COLO829 (cell line): Measurements from ENCODE around the gene EIF3K.
"Not testable (repeated sequence)": the region's sequence is repeated elsewhere in the genome, so short reads cannot be mapped to it uniquely, and the experiment has no call there.

Source experiments
- DNase-seq: peaks from one replicate; pipeline ENCODE4 v3.0.0; 2012; ENCODE audit warnings: low spot score

The EIF3K gene

DNA sequence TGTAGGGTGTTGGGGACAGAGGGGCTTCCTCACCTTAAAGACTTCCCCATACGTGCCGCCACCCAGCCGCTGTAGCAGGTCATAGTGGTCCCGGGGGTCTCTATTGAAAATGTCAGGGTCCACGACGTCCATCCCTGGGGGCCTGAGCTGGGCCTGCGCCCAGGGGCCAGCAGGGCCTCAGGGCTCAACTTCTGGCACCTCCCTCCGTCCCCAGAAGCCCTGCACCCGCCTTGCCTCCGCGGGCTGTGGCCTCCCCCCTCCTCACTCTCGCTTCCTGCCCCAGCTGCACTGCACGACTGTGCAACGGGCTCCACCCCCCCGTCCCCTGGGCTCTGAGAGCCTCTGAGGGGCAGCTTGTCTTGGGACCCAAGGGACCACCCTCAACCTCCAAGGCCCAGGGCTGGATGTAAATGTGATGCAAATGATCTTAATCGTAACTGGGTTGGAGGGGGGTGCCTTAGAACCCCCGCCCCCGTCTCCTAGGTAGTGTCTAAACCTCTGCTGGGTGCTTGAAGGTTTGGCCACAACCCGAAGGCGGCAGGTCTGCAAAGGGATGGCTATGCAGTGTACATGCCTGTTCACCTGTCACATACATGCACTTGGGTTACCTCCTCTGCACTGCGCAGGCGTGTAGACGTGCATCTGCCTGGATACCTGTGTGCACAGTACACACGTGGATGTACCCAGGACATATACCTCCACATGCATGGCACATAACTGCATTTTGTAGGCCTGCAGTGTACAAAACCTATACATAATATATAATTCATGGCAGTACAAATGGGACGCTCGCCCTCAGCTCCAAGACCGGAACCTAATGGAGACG, 1.0 kb upstream of the EIF3K start, which contains the start of gene MAP4K1:
MAP4K1 (minus strand) TSS at position 190 of the 826 bp plus-strand sequence; CDS start at position 132, 58 bp downstream.
- no peak for DNase-seq

DNA sequence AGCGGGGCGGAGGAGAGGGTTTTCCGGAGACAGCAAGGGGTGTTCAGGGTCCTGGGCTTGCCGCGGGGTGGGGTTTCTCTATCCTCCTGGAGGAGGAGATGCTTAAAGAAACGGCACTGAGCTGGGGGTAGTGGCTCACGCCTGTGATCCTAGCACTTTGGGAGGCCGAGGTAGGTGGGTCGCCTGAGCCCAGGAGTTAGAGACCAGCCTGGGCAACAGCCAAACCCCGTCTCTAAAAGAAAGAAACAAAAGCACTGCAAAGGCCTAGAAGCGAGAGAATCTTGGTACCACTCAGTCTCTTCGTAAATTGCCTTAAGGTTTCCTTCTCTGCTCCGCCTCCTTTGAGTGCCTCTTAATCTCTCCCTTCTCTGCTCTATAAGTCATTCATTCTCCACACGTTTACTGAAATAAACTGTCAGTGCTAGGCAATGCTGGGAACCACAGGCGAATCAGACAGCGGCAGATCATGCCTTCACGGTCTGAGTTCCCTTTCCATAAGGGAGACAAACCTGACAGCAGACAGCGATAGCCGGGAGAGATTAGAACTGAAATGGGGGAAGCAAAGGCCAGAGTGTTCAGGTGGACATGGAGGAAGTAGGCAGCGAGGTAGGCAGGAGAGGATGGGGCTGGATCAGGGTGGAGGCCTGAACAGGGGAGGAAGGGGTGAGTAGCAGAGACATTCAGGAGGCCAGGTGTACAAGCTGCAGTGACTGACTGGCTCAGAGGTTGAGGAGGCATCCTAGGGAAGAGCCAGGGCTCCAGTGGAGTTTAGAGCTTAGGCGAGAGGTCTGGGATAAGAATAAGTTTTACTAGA, 580 bp downstream of the EIF3K start:
- DNase-seq, result no peak

DNA sequence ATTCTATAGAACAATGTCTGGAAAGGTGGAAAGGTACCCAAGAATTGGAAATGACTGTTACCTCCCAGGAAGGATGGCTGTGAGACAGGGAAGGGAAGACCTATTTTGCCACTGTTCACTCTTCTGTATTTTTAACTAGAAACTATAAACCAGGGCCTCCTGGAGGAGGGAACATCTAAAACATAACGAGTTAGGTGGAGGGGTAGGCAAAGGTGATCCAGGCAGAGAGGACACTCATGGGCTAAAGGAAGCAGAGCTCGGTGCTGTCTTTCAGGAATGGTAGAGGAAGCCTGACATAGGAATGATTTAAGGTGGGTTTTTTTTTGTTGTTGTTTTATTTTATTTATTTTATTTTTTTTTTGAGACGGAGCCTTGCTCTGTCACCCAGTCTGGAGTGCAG, 5.8 kb downstream of the EIF3K start:
- no peak for DNase-seq

DNA sequence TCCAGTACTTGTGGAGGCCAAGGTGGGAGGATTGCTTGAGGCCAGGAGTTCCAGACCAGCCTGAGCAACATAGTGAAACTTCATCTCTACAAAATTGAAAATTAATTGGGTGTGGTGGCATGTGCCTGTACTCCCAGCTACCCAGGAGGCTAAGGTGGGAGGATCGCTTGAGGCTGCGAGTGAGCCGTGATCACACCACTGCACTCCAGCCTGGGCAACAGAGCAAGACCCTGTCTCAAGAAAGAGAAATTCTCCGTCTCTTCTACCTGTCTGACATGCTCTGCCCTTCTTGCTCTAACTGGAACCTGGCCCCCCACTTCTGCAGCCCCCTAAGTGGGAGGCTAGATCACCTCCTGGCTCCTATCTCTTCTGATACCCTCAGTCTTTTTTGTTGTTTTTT, 7.4 kb downstream of the EIF3K start:
- no peak for DNase-seq

DNA sequence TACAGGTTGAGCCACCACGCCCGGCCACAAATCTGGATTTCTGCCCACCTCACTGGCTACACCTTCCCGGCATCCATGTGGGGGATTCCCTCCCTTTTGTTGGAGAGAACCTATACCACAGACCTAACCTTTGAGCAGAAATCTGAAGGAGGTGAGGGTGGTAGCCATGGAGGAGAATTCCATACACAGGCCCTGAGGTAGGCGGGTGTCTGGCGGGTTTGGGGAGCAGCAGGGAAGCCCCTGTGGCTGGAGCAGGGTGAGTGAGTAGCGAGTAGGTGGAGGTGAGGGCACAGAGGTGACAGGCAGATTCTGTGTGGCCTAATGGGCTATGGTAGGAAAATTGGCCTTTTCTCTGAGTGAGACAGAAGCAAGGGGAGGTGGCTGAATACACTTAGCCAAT, 10.6 kb downstream of the EIF3K start:
- no peak for DNase-seq

DNA sequence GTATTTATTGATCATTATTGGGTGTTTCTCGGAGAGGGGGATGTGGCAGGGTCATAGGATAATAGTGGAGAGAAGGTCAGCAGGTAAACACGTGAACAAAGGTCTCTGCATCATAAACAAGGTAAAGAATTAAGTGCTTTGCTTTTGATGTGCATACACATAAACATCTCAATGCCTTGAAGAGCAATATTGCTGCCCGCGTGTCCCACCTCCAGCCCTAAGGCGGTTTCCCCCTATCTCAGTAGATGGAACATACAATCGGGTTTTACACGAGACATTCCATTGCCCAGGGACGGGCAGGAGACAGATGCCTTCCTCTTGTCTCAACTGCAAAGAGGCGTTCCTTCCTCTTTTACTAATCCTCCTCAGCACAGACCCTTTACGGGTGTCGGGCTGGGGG, 12.3 kb downstream of the EIF3K start:
- DNase-seq, result not testable (repeated sequence)

DNA sequence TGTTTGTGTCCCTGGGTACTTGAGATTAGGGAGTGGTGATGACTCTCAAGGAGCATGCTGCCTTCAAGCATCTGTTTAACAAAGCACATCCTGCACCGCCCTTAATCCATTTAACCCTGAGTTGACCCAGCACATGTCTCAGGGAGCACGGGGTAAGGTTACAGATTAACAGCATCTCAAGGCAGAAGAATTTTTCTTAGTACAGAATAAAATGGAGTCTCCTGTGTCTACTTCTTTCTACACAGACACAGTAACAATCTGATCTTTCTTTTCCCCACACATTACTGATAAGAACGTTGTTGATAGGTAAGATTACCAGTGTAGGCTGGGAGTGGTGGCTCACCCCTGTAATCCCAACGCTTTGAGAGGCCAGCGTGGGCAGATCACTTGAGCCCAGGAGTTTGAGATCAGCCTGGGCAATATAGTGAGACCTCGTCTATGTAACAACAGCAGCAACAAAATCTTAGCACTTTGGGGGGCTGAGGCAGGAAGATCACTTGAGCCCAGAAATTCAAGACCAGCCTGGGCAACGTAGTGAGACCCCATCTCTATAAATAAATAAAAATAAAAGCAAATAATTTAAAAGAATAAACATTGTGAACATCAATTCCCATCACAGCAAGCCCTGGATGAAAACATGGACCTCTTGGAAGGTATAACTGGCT, 13.0 kb downstream of the EIF3K start:
- DNase-seq, result not testable (repeated sequence)

DNA sequence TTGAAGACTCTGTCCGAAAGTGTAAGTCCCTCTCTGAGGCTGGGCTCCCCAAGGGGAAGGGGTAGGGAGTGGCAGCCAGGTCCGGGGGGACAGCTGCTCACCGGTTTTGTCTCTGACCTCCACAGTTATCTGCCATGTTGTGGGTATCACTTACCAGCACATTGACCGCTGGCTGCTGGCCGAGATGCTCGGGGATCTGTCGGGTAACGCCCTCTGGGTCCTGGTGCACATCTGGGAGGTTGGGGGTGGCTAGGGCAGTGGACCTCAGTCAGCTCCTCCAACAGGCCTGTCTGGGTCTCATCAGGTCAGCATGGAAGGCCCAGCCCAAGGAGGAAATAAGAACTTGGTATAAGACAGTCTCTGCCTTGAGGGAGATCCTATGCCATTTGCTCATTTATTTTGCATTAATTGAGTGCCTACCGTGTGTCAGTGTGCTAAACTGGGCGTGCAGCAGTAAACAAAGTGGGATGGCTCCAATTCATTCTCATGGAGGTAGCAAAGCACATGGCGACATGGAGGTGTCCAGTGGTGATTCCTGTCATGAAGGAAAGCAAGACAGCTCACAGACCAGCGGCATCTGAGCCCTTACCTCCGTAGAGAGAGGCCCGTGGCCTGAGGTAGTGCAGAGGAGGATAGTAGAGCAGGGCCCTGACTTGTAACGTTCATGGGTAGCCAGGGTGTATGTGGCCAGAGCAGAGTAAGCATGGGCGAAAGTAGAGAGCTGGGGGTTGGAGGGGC, 13.7 kb downstream of the EIF3K start:
- no peak for DNase-seq

DNA sequence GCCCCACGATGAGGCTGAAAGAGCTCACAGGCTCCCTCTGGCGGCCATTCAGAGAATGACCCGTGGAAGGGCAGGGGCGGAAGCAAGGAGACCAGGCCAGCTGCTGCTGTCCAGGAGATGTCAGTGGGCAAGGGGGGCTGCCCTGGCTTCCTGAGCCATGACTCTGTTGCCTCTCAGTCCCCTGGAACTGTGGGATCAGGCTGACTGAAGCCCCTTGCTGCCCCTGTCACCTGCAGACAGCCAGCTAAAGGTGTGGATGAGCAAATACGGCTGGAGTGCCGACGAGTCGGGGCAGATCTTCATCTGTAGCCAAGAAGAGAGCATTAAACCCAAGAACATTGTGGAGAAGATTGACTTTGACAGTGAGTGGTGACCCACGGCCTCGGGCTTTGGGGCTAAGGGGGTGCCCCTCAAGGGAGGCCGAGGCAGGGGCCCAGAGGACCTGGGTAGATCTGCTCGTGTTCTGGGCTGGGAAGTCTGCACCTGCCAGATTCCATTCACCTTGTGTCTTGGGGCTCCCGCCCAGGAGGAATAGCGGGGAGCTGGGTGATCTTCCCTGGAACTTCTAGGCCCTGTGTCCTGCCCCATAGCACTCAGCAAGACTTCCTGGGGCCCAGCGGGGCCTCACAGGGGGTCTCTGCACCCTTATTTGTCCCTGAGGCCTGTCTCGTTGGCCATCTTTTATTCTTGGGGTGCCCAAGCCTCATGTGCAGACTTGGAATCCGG, 15.9 kb downstream of the EIF3K start:
- DNase-seq, result peak; percentile 66

DNA sequence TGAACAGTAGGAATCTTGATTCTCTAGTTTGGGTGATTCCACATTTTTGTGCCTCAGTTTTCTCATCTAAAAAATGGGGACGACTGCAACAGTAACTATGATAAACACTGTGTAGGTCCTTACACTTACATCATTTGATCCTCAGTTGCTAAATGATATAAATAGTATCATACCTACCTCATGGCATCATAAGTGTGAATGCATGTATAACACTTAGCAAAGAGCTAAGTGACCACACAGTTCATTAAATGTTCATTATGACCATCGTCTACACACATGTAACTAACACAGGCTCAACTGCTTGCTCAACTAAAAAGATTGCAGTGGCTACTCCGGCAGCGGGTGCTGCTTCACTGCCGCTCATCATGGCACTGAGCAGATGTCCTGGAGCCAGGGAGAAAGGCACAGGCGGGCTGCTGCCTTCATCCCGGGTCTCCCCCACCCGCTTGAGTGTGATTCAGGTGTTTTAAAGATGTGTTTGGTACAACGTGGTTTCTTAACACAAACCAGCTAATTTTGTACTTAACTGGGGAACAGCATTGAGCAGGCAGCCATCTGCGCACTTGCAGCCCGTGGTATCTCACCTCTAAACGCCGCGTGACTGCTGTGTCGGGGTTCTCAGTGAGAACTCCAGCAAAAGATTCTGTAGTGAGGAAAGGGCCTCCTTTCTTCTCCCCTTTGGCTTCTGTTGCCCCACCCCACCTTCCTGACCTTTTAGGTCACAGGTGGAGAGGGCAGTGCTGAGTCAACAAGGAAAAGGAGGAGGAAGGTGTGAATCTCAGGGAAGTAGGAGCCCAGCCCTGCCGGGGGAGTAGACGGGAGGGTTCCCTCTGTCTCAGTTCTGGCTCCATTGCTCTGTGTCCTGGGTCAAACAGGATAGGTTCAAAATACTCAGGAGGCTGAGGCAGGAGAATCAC, 16.8 kb downstream of the EIF3K start:
- DNase-seq, result no peak

DNA sequence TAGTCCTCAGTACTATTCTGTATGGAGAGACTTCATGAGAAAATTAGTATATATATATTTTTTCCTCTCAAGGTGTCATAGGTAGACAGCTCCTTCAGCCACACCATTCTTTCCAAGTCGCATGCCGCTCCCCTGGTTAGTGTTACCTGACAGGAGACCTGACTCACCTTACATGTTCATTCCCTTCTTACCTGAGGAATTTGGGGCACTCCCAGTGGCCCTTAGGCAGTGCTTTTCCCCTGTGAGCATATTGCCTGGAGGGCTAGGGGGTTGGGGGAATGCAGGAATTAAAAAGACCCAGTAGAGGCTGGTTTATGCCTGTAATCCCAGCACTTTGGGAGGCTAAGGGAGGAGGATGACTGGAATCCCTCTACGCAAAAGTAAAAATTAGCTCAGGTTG, 19.5 kb downstream of the EIF3K start:
- no peak for DNase-seq

DNA sequence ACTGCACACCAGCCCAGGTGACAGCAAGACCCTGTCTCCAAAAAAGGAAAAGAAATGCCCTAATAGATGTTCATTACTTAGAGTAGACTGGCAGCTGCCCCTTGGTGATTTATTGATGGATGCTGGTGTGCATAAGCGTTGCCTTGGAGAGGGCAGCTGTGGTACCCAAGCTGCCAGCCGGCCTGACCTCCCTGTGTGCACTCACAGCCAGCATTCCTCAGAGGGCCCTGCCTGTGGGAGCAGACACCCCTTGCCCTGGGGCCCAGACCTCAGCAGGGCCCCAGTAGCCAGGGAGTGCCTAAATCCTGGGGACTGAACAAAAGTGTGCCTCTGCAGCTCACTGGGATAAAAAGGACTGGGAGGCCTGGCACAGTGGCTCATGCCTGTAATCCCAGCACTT, 20.7 kb downstream of the EIF3K start:
- no peak for DNase-seq

DNA sequence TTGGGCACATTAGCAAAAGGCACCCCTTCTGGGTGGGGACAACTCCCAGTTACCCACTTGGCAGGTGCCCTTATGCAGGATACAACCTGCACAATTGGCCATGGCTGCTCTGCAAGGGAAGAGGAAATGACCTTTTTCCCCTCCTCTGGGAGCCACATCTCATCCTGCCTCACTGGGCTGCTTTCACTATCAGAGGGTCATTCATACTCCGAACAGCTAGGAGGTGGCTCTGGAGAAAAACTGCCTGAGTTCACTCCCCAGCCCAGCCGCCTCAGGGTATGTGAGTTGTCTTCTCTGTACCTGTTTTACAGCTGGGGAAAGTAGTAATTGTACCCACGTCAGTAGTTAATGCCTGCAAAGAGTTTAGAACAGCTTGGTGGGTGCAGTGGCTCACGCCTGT, 21.4 kb downstream of the EIF3K start:
- no peak for DNase-seq

DNA sequence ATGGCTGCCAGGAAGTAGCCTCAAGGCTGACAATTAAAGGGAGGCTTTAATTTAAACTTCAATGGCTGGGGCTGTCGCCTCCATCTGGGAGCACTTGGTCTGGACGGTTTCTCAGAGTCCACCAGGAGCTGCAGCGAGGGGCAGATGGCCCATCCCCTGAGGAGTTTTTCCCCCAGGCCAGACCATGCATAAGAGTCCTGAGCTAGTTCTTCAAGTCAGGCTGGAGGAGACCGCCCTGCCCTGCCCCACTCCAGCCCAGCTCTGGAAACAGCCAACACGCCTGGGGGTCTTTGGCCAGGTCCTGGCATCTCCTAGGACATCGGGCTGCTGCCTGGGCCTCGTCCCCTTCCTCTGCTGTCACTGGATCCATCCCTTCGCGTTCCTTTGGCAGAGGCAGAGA, 23.2 kb downstream of the EIF3K start:
- DNase-seq, result no peak

DNA sequence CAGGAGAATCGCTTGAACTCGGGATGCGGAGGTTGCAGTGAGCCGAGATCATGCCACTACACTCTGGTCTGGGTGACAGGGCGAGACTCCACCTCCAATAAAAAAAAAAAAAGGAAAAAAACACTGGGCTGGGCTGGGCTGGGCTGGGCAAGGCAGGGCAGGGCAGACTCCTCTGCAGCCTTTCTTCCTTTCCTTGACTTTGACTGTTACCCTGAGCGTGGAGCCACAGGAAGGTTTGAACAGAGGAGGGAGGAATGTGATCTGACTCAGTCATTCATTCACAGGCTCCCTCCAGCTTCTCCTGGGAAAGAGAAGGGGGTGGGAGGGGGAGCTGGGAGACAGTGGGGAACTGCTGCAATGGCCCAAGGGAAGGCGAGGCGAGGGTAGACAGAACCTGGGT, 25.7 kb downstream of the EIF3K start:
- no peak for DNase-seq

DNA sequence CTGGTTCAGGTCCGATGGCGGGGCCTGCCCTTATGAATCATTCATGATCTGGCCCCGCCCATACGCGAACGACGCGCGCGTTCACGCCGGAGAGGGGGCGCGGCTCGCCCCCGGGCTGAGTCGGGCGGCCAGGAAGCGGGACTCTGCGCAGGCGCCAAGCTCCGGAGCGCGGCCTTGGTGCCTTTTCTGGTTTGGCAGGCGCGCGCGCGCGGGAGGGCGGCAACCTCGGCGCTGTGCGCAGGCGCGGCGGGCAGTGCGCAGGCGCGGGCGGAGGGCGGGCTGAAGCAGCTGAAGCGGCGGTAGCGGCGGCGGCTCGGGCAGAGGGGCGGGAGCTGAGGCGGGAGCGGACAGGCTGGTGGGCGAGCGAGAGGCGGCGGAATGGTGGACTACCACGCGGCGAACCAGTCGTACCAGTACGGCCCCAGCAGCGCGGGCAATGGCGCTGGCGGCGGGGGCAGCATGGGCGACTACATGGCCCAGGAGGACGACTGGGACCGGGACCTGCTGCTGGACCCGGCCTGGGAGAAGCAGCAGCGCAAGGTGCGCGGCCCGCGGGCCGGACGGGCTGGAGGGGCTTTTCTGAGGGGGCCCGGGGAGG, 28.5 kb downstream of the EIF3K start, which contains the start of gene ACTN4:
ACTN4 (plus strand) TSS at position 282 of the 598 bp plus-strand sequence; CDS start at position 379, 97 bp downstream.
- peak; percentile 99 for DNase-seq

DNA sequence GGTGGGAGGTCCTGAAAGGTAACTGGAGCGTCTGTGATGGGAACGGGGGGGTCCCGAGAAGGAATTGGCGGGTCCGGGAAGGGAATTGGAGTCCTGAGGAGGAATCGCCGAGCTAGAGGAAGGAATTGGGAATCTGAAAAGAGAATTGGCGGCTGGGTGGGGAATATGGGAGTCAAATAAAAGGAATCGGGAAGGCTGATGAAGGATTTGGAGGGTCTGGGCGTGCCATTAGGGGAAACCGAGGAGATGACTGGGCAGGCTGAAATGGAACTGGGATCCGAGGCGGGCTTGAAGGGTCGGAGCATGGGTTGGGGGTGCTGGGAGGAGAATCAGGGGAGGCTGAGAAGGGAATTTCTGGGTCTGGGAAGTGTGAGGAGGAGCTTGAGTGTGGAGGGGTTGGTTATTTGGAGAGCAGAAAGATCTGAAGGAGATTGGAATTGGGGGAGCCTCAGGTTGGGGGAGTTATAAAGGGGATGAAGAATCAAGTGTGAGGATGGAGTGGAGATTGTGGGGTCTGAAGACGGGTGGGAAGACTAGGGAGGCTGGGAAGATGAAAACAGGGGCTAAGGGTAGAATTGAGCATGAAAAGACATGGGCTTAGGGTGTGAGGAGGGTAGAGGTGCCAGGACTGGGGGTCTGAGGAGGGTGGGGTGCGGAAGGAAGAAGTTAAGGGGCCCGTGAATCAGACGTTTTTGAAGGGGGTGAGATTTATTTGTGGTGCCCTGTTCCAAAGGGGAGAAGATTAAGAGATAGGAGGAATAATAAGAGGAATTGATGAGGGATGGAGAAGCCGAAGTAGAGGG, 29.2 kb downstream of the EIF3K start:
- no peak for DNase-seq

DNA sequence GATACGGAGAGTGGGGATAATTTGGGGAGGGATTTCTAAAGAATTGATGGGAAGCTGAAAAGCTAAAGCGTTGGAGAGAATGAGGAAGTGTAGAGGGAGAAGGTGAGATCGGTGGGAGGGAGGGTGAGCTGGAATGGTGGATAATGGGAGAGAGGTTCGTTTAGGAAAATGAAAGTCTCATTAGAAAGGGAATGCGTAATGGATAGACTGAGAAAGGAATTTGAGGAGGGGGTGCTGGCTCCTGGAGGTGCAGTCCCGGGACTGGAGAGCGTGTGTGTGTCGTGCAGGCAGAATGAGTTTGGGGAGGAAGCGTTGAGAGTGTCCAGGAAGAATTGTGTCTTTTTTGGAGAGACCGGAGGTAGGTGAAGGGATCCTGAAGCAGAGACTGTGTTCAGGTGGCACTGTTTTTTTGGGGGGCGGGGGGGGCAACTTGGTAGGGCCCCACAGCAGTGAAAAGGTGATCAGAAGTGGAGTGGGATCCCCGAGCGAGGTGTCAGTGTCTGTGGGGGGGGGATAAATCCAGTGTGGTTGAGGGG, 29.8 kb downstream of the EIF3K start:
- DNase-seq, result peak; percentile 31
